GM12874 (cell line): ENCODE results near the gene TEX101.

ENCODE experiments used
- CTCF ChIP-seq: IDR thresholded peaks from 2 replicates; pipeline ENCODE4 v1.5.1; 2011; ENCODE audit warnings: low read depth, mild to moderate bottlenecking, control low read depth, low read length, moderate library complexity; ENCODE audit not compliant: insufficient read depth

The TEX101 gene

GRCh38 chr19:43406297-43406696 is 8.4 kb upstream of the TEX101 start:
- TF ChIP-seq CTCF, result no peak

DNA sequence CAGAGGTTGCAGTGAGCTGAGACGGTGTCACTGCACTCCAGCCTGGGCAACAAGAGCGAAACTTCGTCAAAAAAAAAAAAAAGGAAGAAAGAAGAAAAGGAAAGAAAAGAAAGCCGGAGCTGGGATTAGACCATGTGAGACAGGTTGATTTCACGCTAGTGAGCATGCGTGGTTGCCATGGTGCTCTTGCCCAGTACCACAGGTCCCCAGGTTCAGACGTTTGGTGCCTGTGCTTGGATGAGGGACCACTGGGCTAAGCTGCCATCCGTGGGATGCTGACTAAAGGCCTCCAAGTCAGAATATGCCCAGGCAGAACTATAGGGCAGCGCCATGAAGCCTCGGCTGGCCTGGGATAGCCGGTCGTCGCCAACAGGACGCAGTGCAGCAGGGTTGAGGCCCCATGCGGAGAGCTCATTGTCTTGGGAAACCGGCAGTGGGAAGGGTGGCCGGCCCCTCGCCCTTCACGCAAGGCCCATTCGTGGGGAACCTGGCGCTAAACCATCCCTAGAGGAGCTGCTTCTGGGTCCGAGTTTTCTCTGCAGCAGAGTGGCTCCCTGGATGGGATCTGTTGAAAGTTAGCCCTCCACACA is 7.2 kb upstream of the TEX101 start:
- TF ChIP-seq CTCF, result no peak

GRCh38 chr19:43408043-43408442 is 6.6 kb upstream of the TEX101 start:
- TF ChIP-seq CTCF, result no peak

- no peak for TF ChIP-seq CTCF
Observed at GRCh38 chr19:43409415-43409814, 5.3 kb upstream of the TEX101 start.

DNA sequence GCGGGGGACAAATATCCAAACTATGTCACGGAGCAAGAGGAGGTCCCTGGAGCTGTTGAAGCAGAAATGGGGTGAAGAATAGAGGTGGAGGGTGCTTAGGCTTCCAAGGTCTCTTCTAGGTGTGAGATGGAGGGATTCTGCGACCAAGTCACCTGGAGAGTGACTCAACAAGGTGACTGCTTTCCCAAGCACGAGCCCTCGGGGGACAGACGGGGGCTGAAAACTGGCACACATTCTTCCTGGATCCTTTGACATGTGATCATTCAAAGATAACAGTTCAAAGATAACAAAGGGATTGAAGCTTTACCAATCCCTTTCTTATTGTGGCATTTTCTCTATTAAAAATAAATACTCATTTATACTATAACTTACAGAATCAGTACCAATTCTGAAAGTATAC is 2.2 kb upstream of the TEX101 start:
- no peak for TF ChIP-seq CTCF

GRCh38 chr19:43416951-43417623 is 2.4 kb downstream of the TEX101 start:
- TF ChIP-seq CTCF, result no peak

DNA sequence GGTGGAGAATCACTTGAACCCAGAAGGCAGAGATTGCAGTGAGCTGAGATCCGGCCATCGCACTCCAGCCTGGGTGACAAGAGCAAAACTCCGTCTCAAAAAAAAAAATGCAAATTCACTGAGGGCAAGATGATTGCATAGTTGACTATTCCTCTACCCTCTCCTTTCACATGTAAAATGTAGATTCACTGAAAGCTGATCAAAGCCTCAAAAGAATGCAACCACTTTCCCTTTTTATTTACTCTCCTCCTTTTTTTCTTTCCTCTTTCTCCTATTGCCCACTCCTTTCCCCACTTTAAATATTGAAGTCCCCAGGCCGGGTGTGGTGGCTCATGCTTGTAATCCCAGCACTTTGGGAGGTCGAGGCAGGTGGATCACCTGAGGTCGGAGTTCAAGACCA is 6.3 kb downstream of the TEX101 start:
- TF ChIP-seq CTCF, result no peak
